Subcutaneous abdominal adipose tissue (tissue), 5 donors: Measurements from ENCODE around the gene MARCHF9.
"Not testable (repeated sequence)": the region's sequence is repeated elsewhere in the genome, so short reads cannot be mapped to it uniquely, and the experiment has no call there.

Source experiments
- H3K27ac ChIP-seq: one replicate; pipeline ENCODE4 v1.7.0; 2013; ENCODE audit warnings: low read depth, mild to moderate bottlenecking, inconsistent platforms, low read length, moderate library complexity
- H3K27me3 ChIP-seq, 5 donors: one replicate each; pipeline ENCODE4 v1.7.0; 2013; ENCODE audit warnings: low read length in 5 of 5, inconsistent platforms in 1 of 5; ENCODE audit not compliant: control insufficient read depth in 5 of 5, insufficient read depth in 4 of 5
- H3K36me3 ChIP-seq, 5 donors: one replicate each; pipeline ENCODE4 v1.7.0; 2013; ENCODE audit warnings: low read length in 5 of 5; ENCODE audit not compliant: control insufficient read depth in 5 of 5, insufficient read depth in 5 of 5
- H3K4me1 ChIP-seq, 5 donors: one replicate each; pipeline ENCODE4 v1.7.0; 2013; ENCODE audit warnings: low read length in 5 of 5, mild to moderate bottlenecking in 3 of 5, moderate library complexity in 1 of 5; ENCODE audit not compliant: control insufficient read depth in 5 of 5, insufficient read depth in 5 of 5
- H3K4me3 ChIP-seq, 5 donors: one replicate each; pipeline ENCODE4 v1.7.0; 2013; ENCODE audit warnings: low read length in 5 of 5, low read depth in 1 of 5
- H3K9ac ChIP-seq, 5 donors: one replicate each; pipeline ENCODE4 v1.7.0; 2013; ENCODE audit warnings: low read length in 5 of 5, mild to moderate bottlenecking in 4 of 5, moderate library complexity in 3 of 5
- H3K9me3 ChIP-seq, 5 donors: one replicate each; pipeline ENCODE4 v1.7.0; 2013; ENCODE audit warnings: low read length in 5 of 5; ENCODE audit not compliant: control insufficient read depth in 5 of 5
- donor health status: healthy.
- donor health status: healthy.
- donor health status: healthy.
- donor health status: healthy.
- donor health status: healthy.

Gene MARCHF9

GRCh38 chr12:57717846-57718640, 36.9 kb upstream of the MARCHF9 start:
- no peaks in the 10 kb centered on the region for H3K27me3 ChIP-seq
- no peaks in the 10 kb centered on the region for H3K9me3 ChIP-seq
- no peak overlapping the region for H3K4me3 ChIP-seq
- no peak overlapping the region for H3K9ac ChIP-seq
- peaks cover 8 to 75% (median 69%) of the 10 kb centered on the region in 5 donors for H3K36me3 ChIP-seq
- H3K27ac ChIP-seq: no peak overlapping the region
- no peaks in the 10 kb centered on the region for H3K4me1 ChIP-seq

DNA sequence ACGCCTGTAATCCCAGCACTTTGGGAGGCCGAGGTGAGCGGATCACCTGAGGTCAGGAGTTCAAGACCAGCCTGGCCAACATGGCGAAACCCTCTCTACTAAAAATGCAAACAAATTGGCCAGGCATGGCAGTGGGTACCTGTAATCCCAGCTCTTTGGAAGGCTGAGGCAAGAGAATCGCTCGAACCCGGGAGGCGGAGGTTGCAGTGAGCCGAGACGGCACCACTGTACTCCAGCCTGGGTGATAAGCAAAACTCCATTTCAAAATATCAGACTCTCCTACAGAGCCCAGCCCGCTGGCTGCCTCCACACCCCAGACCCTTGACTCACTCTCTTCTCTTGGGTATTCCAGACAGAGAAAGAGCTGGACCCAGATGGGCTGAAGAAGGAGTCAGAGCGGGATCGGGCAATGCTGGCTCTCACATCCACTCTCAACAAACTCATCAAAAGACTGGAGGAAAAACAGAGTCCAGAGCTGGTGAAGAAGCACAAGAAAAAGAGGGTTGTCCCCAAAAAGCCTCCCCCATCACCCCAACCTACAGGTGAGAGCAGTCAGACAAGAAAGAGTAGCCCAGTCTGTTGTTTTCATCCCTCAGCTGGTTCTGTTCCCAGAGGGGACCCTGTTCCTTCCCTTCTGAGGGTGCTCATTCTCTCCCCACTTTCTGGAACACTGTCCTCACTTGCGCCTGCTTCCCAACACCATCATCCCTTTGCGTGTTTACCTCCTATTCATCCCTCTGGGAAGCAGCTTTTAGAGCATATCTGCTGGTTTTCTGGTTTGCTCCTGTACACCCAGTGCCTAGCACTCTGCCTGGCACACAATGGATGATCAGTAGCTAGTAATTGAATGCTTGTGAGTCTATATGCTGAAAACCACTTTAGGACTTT, 36.0 kb upstream of the MARCHF9 start:
- H3K9ac ChIP-seq: no peak overlapping the region
- H3K27ac ChIP-seq: no peak overlapping the region
- no peaks in the 10 kb centered on the region for H3K9me3 ChIP-seq
- H3K27me3 ChIP-seq: no peaks in the 10 kb centered on the region
- no peak overlapping the region for H3K4me3 ChIP-seq
- no peaks in the 10 kb centered on the region for H3K4me1 ChIP-seq
- H3K36me3 ChIP-seq: peaks cover 8 to 75% (median 69%) of the 10 kb centered on the region in 5 donors

GRCh38 chr12:57719777-57720605, 34.9 kb upstream of the MARCHF9 start:
- Histone ChIP-seq H3K4me1 (no peaks in the 10 kb centered on the region), H3K27ac (no peak overlapping the region), H3K9me3 (no peaks in the 10 kb centered on the region), H3K4me3 (no peak overlapping the region), H3K27me3 (no peaks in the 10 kb centered on the region), H3K36me3 (peaks cover 8 to 67% (median 65%) of the 10 kb centered on the region in 5 donors), H3K9ac (no peak overlapping the region)

DNA sequence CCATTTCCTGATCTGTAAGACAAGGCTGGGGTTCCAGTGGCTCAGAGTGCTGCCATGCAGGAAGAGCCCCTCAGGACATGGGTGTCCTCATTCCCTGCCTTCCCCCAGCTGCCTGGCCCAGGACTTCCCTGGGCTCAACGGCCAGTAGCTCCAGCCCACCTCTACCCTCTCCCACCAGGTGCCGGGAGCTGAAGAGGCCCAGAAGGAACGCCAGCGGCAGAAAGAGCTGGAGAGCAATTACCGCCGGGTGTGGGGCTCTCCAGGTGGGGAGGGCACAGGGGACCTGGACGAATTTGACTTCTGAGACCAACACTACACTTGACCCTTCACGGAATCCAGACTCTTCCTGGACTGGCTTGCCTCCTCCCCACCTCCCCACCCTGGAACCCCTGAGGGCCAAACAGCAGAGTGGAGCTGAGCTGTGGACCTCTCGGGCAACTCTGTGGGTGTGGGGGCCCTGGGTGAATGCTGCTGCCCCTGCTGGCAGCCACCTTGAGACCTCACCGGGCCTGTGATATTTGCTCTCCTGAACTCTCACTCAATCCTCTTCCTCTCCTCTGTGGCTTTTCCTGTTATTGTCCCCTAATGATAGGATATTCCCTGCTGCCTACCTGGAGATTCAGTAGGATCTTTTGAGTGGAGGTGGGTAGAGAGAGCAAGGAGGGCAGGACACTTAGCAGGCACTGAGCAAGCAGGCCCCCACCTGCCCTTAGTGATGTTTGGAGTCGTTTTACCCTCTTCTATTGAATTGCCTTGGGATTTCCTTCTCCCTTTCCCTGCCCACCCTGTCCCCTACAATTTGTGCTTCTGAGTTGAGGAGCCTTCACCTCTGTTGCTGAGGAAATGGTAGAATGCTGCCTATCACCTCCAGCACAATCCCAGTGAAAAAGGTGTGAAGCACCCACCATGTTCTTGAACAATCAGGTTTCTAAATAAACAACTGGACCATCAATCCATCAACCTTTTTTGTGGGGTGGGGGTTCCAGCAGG, 34.0 kb upstream of the MARCHF9 start:
- Histone ChIP-seq H3K27me3 (no peaks in the 10 kb centered on the region), H3K4me3 (no peak overlapping the region), H3K27ac (no peak overlapping the region), H3K36me3 (peaks cover 8 to 60% (median 59%) of the 10 kb centered on the region in 5 donors), H3K9me3 (no peaks in the 10 kb centered on the region), H3K9ac (no peak overlapping the region), H3K4me1 (peaks cover 0 to 3% (median 2%) of the 10 kb centered on the region in 5 donors)

GRCh38 chr12:57721846-57722608, 32.9 kb upstream of the MARCHF9 start:
- H3K27me3 ChIP-seq, H3K4me3 ChIP-seq, H3K9ac ChIP-seq, H3K27ac ChIP-seq, H3K9me3 ChIP-seq: not testable (repeated sequence)
- Histone ChIP-seq H3K4me1 (peaks cover 0 to 14% (median 12%) of the 10 kb centered on the region in 5 donors), H3K36me3 (peaks cover 5 to 49% (median 48%) of the 10 kb centered on the region in 5 donors)

DNA sequence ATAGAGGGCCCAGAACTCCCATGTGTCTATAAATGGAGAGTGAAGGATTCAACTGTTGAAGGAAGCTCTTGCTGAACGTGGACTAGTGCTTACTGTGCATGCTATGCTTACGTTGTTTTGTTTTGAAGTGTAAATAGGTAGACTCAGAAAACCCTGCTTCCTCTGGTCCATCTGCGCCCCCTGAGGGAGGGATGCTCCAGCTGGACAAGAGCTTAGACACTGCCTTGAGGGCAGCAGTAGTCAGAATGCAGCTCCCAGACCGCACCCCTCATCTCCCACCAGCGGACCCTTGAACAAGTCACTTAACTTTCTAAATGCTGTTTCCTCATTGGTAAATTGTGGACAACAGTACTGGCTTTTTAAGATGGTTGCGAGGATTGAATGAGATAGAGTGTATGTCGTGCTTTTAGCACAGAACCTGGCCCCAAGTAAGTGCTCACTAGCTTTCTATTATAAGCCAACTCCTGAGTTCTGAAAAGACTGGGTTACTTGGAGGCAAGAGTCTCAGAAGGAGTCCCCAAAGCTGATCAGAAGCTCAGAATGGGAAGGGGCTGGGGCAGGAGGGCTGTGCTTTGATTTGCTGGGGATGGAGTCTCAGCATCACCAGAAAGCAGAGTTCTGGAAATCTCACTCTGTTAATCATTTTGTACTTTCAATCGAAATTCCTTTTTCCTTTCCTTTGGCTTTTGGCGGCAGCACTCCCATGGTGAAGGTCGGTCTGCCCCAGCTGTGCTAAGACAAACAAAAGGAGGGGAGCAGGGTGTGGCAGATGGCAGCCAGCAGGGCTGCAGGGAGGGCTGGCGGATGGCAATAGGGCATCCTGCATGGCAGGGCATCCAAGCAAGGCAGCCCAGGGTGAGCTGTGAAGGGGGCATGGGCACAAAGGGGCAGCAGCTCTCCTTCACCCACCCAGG, 31.9 kb upstream of the MARCHF9 start:
- Histone ChIP-seq H3K9ac (no peak overlapping the region), H3K9me3 (no peaks in the 10 kb centered on the region), H3K4me3 (no peak overlapping the region), H3K27me3 (peaks cover 0 to 2% (median 0%) of the 10 kb centered on the region in 5 donors), H3K36me3 (peaks cover 5 to 46% (median 40%) of the 10 kb centered on the region in 5 donors), H3K4me1 (peaks cover 0 to 21% (median 17%) of the 10 kb centered on the region in 5 donors), H3K27ac (no peak overlapping the region)

DNA sequence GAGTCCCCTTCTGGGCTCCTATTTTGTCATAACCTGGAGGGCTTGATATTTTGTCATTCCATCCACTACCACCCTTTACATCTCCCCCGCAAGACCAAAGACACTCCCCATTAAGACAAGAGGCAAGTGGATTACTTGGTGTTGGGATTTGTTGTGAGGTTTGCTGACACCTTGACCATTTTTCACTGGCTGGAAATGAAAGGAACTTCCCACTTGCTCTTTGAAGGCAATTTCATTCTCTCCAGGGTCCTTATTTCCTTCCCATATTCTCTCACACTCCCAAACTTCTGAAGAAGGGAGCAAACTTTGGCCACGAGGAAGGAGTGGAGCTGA, 31.3 kb upstream of the MARCHF9 start:
- Histone ChIP-seq H3K9ac (no peak overlapping the region), H3K36me3 (peaks cover 5 to 39% (median 34%) of the 10 kb centered on the region in 5 donors), H3K9me3 (no peaks in the 10 kb centered on the region), H3K27ac (no peak overlapping the region), H3K4me3 (no peak overlapping the region), H3K4me1 (peaks cover 0 to 21% (median 17%) of the 10 kb centered on the region in 5 donors), H3K27me3 (peaks cover 0 to 2% (median 0%) of the 10 kb centered on the region in 5 donors)
